K562 (cell line): ENCODE results near the gene KAZALD1. TPM values are rescaled to one million over a fixed set of nuclear protein-coding genes. Genes with fewer than 3 reads are reported as not detected.

ENCODE experiments used
- BRF1 ChIP-seq: IDR thresholded peaks from 3 replicates; pipeline ENCODE4 v1.6.1; 2011; ENCODE audit warnings: borderline replicate concordance, mild to moderate bottlenecking; ENCODE audit not compliant: insufficient read length; ENCODE audit errors: extremely low read depth
- CREM ChIP-seq: IDR thresholded peaks from 2 replicates; pipeline ENCODE4 v1.6.1; 2014; ENCODE audit warnings: antibody characterized with exemption, low read depth
- FOXM1 ChIP-seq, 2 experiments: fragments of 450-650 bp in 1 of 2; sonication (generic) in 1 of 2; formaldehyde crosslinking in 1 of 2; IDR thresholded peaks; 2 replicates each; pipeline versions ENCODE4 v1.6.1 to v1.9.0; 2017 to 2022; ENCODE audit warnings: low read depth in 2 of 2, mild to moderate bottlenecking in 2 of 2, missing genetic modification reagents in 1 of 2, moderate library complexity in 1 of 2
- MYNN ChIP-seq, 2 experiments: sonication (generic); formaldehyde crosslinking in 1 of 2; IDR thresholded peaks; 2 replicates each; pipeline versions ENCODE4 v1.5.0 to v1.6.1; 2016 to 2020; ENCODE audit warnings: antibody characterized with exemption in 1 of 2, missing genetic modification reagents in 1 of 2
- SMC3 ChIP-seq: conservative IDR thresholded peaks from 2 replicates; pipeline ENCODE4 v1.6.1; 2011; ENCODE audit warnings: low read depth, low read length, improper control_type of control experiment; ENCODE audit not compliant: insufficient read depth
- ZBTB40 ChIP-seq, 2 experiments: fragments of 450-650 bp in 1 of 2; sonication (generic) in 1 of 2; formaldehyde crosslinking in 1 of 2; IDR thresholded peaks; 2 replicates each; pipeline versions ENCODE4 v1.7.1 to v1.9.0; 2016 to 2022; ENCODE audit warnings: inconsistent platforms in 1 of 2, mild to moderate bottlenecking in 1 of 2, missing genetic modification reagents in 1 of 2
- ZEB2 ChIP-seq: fragments of 450-650 bp; IDR thresholded peaks from 2 replicates; pipeline ENCODE4 v1.6.1; 2016
- ZNF24 ChIP-seq: fragments of 450-650 bp; IDR thresholded peaks from 2 replicates; pipeline ENCODE4 v1.6.1; 2016
- polyA plus RNA-seq, 8 experiments: library from polyadenylated mRNA; depleted of rRNA in 4 of 8; stranded (reverse) in 5 of 8; unstranded in 3 of 8; fragments of >200 nt; fragmentation: Nextera tagmentation in 2 of 8; fragmentation: Illumina TruSeq in 1 of 8; extraction: Ambion mirVana in 2 of 8; extraction: Trizol in 1 of 8; gene quantifications; 2 replicates each; pipeline versions ENCODE4 v1.2.1 to v1.2.3, GENCODE V29; 2011 to 2014; ENCODE audit warnings: inconsistent platforms in 1 of 8, missing spikeins in 1 of 8
- total RNA-seq, 7 experiments: library from RNA; depleted of rRNA in 6 of 7; stranded (reverse); fragments of >200 nt in 6 of 7; fragmentation: Illumina TruSeq in 2 of 7; extraction: Trizol in 2 of 7; gene quantifications; 2 replicates each; pipeline versions ENCODE4 v1.2.1 to v1.2.3, GENCODE V29; 2011 to 2021; ENCODE audit warnings: low replicate concordance in 1 of 7
- TF ChIP-seq, protein P1 (sequence below): sonication (generic); formaldehyde crosslinking; IDR thresholded peaks from 2 replicates; pipeline ENCODE4 v1.8.0; 2023; ENCODE audit warnings: mild to moderate bottlenecking, missing genetic modification reagents

Gene KAZALD1
- total and polyA plus RNA-seq, 9 of the 15 experiments (the other 6 are each of a cell fraction or from before 2014, with no cell fraction given): 0.15 to 10.0 (median 4.9) TPM

DNA sequence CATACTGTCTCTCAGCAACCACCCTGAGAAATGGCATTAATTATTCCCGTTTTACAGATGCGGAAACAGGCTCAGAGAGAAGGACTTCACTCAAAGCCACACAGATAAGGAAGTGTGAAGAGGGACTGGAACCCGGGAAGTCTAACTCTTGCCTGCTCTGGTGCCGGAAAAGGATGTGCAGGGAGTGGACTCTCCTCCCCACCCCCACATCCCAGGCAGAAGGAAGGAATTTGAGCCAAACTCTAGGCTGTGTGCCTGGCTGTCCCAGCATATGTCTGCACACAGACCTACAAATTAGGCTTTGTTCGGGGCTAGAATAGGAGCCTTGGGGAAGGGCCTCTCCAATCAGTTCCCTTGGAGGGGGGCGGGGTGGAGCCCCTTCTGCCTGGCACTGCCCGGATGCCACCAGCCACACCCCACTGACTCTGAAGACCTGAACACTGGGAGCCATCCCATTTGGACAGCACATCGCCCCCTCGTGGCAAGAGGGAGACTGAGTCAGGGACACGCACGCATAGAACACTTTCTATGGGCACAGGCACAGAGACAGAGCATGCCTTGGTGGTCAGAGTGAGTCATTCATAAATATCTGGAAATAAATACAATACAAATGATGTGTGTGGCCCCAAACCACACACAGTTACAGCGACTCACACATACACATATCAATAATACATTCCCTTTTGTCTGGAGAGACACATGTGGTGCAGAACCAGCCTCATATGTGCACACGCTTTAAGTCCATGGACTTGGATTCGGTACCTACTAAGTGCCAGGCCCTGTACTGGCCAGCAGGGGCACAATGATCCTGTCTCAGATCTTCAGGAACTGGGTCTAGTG lies 49.0 kb upstream of the KAZALD1 start (continued):
- TF ChIP-seq ZBTB40 (IDR thresholded peaks at IDR 0.05) (no peak), ZBTB40 (CRISPR knock-in tag; IDR thresholded peaks at IDR 0.05) (no peak), ZEB2 (no peak), CREM (peak; percentile 20; the same call in 1 of the 2 replicates), SMC3 (0 out of 2 replicates have a peak, but pooled peaks have one; percentile 25), MYNN (IDR thresholded peaks at IDR 0.05) (peak; percentile 45; the same call in 1 of the 2 replicates), MYNN (CRISPR knock-in tag; IDR thresholded peaks at IDR 0.05) (no peak), ZNF24 (no peak), FOXM1 (IDR thresholded peaks at IDR 0.05; ENCODE audit: low read depth) (no peak), FOXM1 (CRISPR knock-in tag; IDR thresholded peaks at IDR 0.05; ENCODE audit: low read depth) (no peak), BRF1 (no peak)
- TF ChIP-seq, protein P1, sequence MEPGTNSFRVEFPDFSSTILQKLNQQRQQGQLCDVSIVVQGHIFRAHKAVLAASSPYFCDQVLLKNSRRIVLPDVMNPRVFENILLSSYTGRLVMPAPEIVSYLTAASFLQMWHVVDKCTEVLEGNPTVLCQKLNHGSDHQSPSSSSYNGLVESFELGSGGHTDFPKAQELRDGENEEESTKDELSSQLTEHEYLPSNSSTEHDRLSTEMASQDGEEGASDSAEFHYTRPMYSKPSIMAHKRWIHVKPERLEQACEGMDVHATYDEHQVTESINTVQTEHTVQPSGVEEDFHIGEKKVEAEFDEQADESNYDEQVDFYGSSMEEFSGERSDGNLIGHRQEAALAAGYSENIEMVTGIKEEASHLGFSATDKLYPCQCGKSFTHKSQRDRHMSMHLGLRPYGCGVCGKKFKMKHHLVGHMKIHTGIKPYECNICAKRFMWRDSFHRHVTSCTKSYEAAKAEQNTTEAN (CRISPR knock-in tag): no peak
- TF ChIP-seq, all 486 proteins: peak for 9
